ENCODE results near the gene FLRT2. TPM values are rescaled to one million over a fixed set of nuclear protein-coding genes. Genes with fewer than 3 reads are reported as not detected.

FLRT2 gene
- total RNA-seq, 4 donors from 2014 or later: 0.61 to 8.4 (median 6.4) TPM

GRCh38 chr14:85634205-85634604, 104.3 kb downstream of the FLRT2 start:
- Histone ChIP-seq H3K4me3 (no peak overlapping the region), H3K27ac (no peak overlapping the region), H3K4me1 (no peaks in the 10 kb centered on the region), H3K36me3 (no peaks in the 10 kb centered on the region), H3K27me3 (no peaks in the 10 kb centered on the region), H3K9me3 (no peaks in the 10 kb centered on the region)
- no peak for DNase-seq
- intact Hi-C loops (cut with DNase I): no loop called here
- TF ChIP-seq POLR2A (IDR thresholded peaks at IDR 0.05) (no peak), CTCF (IDR thresholded peaks at IDR 0.05) (no peak)

DNA sequence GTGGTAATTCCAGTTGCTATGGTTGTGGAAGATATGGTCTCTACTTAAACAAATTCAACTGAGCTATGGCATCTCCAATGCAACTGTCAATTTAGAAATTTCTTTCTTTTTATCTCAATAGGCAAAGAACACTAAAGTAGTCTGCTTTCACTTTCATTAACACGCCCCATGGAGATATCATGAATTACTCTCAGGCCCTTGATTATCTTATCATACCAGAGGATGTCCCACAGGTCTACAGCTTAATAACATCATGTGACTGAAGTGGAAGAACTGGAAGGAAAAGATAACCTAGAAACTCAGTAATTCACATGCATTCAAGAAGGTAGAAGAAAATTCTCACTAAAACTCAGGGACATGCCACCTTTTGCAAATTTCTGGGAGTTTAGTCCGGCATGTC, 114.3 kb downstream of the FLRT2 start:
- WGBS, 2 donors: 70 to 89% methylated on average over 2 of the region's 2 CpGs
- Histone ChIP-seq H3K4me3 (no peak overlapping the region), H3K27ac (no peak overlapping the region), H3K4me1 (no peaks in the 10 kb centered on the region), H3K36me3 (no peaks in the 10 kb centered on the region), H3K27me3 (no peaks in the 10 kb centered on the region), H3K9me3 (no peaks in the 10 kb centered on the region)
- intact Hi-C loops (cut with DNase I): no loop called here
- TF ChIP-seq CTCF (IDR thresholded peaks at IDR 0.05): no peak
- TF ChIP-seq POLR2A (IDR thresholded peaks at IDR 0.05): no peak
- DNase-seq: no peak

- Histone ChIP-seq H3K4me1 (no peaks in the 10 kb centered on the region), H3K9me3 (no peaks in the 10 kb centered on the region), H3K27ac (no peak overlapping the region), H3K36me3 (no peaks in the 10 kb centered on the region), H3K4me3 (no peak overlapping the region), H3K27me3 (no peaks in the 10 kb centered on the region)
- no peak for DNase-seq
- WGBS, 2 donors: 86 to 97% methylated on average over 2 of the region's 2 CpGs
- TF ChIP-seq POLR2A (IDR thresholded peaks at IDR 0.05) (no peak), CTCF (IDR thresholded peaks at IDR 0.05) (no peak)
- intact Hi-C loops (cut with DNase I): no loop called here
Measured at GRCh38 chr14:85653029-85653428, 123.1 kb downstream of the FLRT2 start.

DNA sequence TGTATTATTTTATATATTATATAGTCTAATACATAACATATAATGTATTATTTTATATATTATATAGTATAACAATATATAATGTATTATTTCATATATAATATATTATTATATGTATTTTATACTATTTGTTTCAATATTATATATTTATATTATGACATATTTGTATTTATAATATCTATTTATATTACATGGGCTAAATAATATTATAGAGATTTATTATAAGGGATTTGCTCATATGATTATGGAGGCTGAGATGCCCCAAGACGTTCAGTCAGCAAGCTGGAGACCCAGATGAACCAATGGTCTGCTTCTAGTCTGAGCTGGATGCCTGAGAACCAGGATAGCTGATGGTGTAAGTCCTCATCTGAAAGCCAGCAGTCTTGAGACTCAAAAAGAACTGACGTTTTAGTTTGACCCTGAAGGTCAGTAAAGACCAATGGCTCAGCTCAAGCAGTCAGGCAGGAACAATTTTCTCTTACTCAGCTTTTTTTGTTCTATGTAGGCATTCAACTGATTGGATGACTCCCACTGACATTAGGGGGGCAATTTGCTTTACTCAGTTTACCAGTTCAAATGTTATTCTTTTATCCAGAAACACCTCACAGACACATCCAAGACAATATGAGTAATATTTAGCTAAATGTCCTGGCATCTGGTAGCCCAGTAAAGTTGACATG, 130.4 kb downstream of the FLRT2 start:
- no peak for DNase-seq
- no peak for TF ChIP-seq POLR2A (IDR thresholded peaks at IDR 0.05)
- no peak for TF ChIP-seq CTCF (IDR thresholded peaks at IDR 0.05)
- Histone ChIP-seq H3K4me3 (no peak overlapping the region), H3K27ac (no peak overlapping the region), H3K4me1 (no peaks in the 10 kb centered on the region), H3K9me3 (no peaks in the 10 kb centered on the region), H3K27me3 (no peaks in the 10 kb centered on the region), H3K36me3 (no peaks in the 10 kb centered on the region)
- intact Hi-C loops (cut with DNase I): no loop called here
- 66 to 81% methylated on average over 2 of the region's 2 CpGs for WGBS, 2 donors

GRCh38 chr14:85662096-85662495, 132.2 kb downstream of the FLRT2 start:
- Histone ChIP-seq H3K27ac (no peak overlapping the region), H3K4me1 (no peaks in the 10 kb centered on the region), H3K9me3 (no peaks in the 10 kb centered on the region), H3K27me3 (no peaks in the 10 kb centered on the region), H3K36me3 (no peaks in the 10 kb centered on the region), H3K4me3 (no peak overlapping the region)
- 44 to 64% methylated on average over 9 of the region's 9 CpGs for WGBS, 2 donors
- DNase-seq: no peak
- intact Hi-C loops (cut with DNase I): no loop called here
- no peak for TF ChIP-seq CTCF (IDR thresholded peaks at IDR 0.05)
- TF ChIP-seq POLR2A (IDR thresholded peaks at IDR 0.05): no peak

Data from esophagus squamous epithelium (tissue), 5 donors.